Spleen (tissue), 7 donors: ENCODE data around the gene NUP98.

Experiments
- POLR2A ChIP-seq, 3 donors: fragments of 450-650 bp; IDR thresholded peaks; one replicate each; pipeline ENCODE4 v1.5.1; 2017; ENCODE audit warnings: antibody characterized with exemption in 3 of 3, mild to moderate bottlenecking in 1 of 3
- TF ChIP-seq, protein P1 (sequence below), 11 experiments: fragments of 200-600 bp in 7 of 11; fragments of 450-650 bp in 4 of 11; sonication (generic) in 4 of 11; IDR thresholded peaks in 8 of 11; conservative IDR thresholded peaks in 3 of 11; 1 replicate in 7 of 11; 2 replicates in 4 of 11; pipeline versions ENCODE4 v1.4.0 to v1.8.0; 2016 to 2021; ENCODE audit warnings: antibody characterized with exemption in 11 of 11, inconsistent platforms in 4 of 11, mild to moderate bottlenecking in 1 of 11
- donor health status: DM: no; HTN: no; CAD: no; lungs with moderate emphysema.
- donor health status: DM: no; HTN: no; CAD: no.
- donor health status: DM: no; HTN: no; CAD: no.

DNA sequence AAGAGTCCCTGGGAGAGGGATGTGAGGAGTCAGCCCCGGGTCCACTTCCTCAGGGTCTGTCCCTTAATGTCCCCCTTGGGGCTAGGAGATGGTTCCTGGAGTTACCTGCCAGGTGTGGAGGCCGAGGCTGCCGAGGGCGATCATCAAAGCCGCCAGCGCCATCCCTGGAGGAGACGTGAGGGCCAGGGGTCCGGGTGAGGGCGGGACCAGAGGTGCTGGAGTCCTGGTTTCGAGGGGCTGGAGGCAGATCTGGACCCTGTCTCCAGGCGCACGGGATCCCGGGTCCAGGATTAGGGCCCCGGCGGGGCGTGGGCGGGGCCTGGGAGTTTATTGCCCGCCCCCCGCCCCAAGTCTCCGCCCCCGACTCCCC, 155.7 kb downstream of the NUP98 start, which contains the start of gene ART5:
- TF ChIP-seq POLR2A (IDR thresholded peaks at IDR 0.05): no peak
- TF ChIP-seq, protein P1, sequence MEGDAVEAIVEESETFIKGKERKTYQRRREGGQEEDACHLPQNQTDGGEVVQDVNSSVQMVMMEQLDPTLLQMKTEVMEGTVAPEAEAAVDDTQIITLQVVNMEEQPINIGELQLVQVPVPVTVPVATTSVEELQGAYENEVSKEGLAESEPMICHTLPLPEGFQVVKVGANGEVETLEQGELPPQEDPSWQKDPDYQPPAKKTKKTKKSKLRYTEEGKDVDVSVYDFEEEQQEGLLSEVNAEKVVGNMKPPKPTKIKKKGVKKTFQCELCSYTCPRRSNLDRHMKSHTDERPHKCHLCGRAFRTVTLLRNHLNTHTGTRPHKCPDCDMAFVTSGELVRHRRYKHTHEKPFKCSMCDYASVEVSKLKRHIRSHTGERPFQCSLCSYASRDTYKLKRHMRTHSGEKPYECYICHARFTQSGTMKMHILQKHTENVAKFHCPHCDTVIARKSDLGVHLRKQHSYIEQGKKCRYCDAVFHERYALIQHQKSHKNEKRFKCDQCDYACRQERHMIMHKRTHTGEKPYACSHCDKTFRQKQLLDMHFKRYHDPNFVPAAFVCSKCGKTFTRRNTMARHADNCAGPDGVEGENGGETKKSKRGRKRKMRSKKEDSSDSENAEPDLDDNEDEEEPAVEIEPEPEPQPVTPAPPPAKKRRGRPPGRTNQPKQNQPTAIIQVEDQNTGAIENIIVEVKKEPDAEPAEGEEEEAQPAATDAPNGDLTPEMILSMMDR (IDR thresholded peaks at IDR 0.05 in 8 of 11, conservative IDR thresholded peaks at IDR 0.05 in 3 of 11): no peak
